Astrocyte (in vitro differentiated cells and primary cell): Measurements from ENCODE around the gene DIP2C. TPM values are rescaled to one million over a fixed set of nuclear protein-coding genes. Genes with fewer than 3 reads are reported as not detected.
A peak's percentile ranks its signal among the peaks of the same experiment; 100 is the strongest.

ENCODE experiments used
- DNase-seq: peaks from one replicate; pipeline ENCODE4 v3.0.0-alpha.2; 2010; ENCODE audit warnings: low read depth
- FAIRE-seq: peaks from 2 replicates; lab custom pipeline; 2011; peaks lifted over from hg19 to GRCh38; lab: Jason Lieb, UNC
- H2AFZ ChIP-seq: 2 replicates; pipeline ENCODE4 v1.6.0; 2012; ENCODE audit warnings: low read depth, low read length, inconsistent platforms
- H3K27ac ChIP-seq: 2 replicates; pipeline ENCODE4 v1.5.1; 2011; ENCODE audit warnings: low read depth, low read length, inconsistent platforms
- H3K27me3 ChIP-seq: 2 replicates; pipeline ENCODE4 v1.6.0; 2011; ENCODE audit warnings: low read length, inconsistent platforms; ENCODE audit not compliant: insufficient read depth
- H3K36me3 ChIP-seq: 2 replicates; pipeline ENCODE4 v1.5.1; 2011; ENCODE audit warnings: low read length, inconsistent platforms; ENCODE audit not compliant: insufficient read depth
- H3K4me1 ChIP-seq: 2 replicates; pipeline ENCODE4 v1.5.1; 2011; ENCODE audit warnings: low read length, inconsistent platforms; ENCODE audit not compliant: insufficient read depth
- H3K4me2 ChIP-seq: 2 replicates; pipeline ENCODE4 v1.6.0; 2012; ENCODE audit warnings: low read length, inconsistent platforms
- H3K4me3 ChIP-seq: 2 replicates; pipeline ENCODE4 v1.5.1; 2011; ENCODE audit warnings: low read depth, mild to moderate bottlenecking, low read length, inconsistent platforms; ENCODE audit not compliant: insufficient read depth
- H3K79me2 ChIP-seq: 2 replicates; pipeline ENCODE4 v1.6.0; 2012; ENCODE audit warnings: mild to moderate bottlenecking, low read length, inconsistent platforms; ENCODE audit not compliant: insufficient read depth
- H3K9ac ChIP-seq: 2 replicates; pipeline ENCODE4 v1.6.0; 2012; ENCODE audit warnings: mild to moderate bottlenecking, low read length, inconsistent platforms
- H3K9me3 ChIP-seq: 2 replicates; pipeline ENCODE4 v1.5.1; 2012; ENCODE audit warnings: low read depth, mild to moderate bottlenecking, low read length, inconsistent platforms; ENCODE audit not compliant: insufficient read depth
- H4K20me1 ChIP-seq: 2 replicates; pipeline ENCODE4 v1.6.0; 2012; ENCODE audit warnings: low read length, inconsistent platforms; ENCODE audit not compliant: insufficient read depth
- H3K27ac Mint-ChIP-seq: one replicate; pipeline ENCODE4 v1.8.0; 2021; ENCODE audit warnings: mild to moderate bottlenecking, mixed read lengths; ENCODE audit not compliant: unreplicated experiment
- H3K27me3 Mint-ChIP-seq: one replicate; pipeline ENCODE4 v1.8.0; 2021; ENCODE audit warnings: low read depth, mixed read lengths; ENCODE audit not compliant: unreplicated experiment
- H3K36me3 Mint-ChIP-seq: one replicate; pipeline ENCODE4 v1.8.0; 2021; ENCODE audit warnings: low read depth, mixed read lengths; ENCODE audit not compliant: unreplicated experiment
- H3K4me1 Mint-ChIP-seq: one replicate; pipeline ENCODE4 v1.8.0; 2021; ENCODE audit warnings: low read depth, mixed read lengths; ENCODE audit not compliant: unreplicated experiment
- H3K4me3 Mint-ChIP-seq: one replicate; pipeline ENCODE4 v1.8.0; 2021; ENCODE audit warnings: mild to moderate bottlenecking, moderate library complexity, mixed read lengths; ENCODE audit not compliant: unreplicated experiment
- H3K9me3 Mint-ChIP-seq: one replicate; pipeline ENCODE4 v1.8.0; 2021; ENCODE audit warnings: mild to moderate bottlenecking, mixed read lengths; ENCODE audit not compliant: unreplicated experiment
- EZH2 ChIP-seq: IDR thresholded peaks from 2 replicates; pipeline ENCODE4 v1.6.1; 2012; ENCODE audit warnings: mild to moderate bottlenecking, low read length, inconsistent platforms; ENCODE audit not compliant: insufficient read depth
- total RNA-seq: library from RNA; stranded (reverse); gene quantifications from 2 replicates; pipeline ENCODE4 v1.2.1, GENCODE V29; 2021
- TF ChIP-seq, protein P1 (sequence below): IDR thresholded peaks from 2 replicates; pipeline ENCODE4 v1.5.1; 2011; ENCODE audit warnings: low read depth, mild to moderate bottlenecking, inconsistent platforms, low read length, moderate library complexity; ENCODE audit not compliant: insufficient read depth

DIP2C gene
- total RNA-seq, 1 donor from 2014 or later = 27.3 TPM

DNA sequence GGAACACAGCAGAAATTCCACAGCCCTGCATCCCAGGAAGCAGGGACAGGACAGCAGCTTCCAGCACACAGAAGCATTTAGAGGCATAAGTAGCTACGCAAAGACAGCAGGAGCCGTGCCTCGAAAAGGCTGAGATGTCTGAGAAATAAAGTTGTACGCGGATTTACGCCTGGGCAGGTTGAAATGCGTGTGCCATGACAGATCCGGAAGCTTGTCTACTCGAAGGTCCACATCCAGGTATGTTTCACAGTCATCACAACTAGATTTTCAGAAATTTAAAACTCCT, 26.1 kb downstream of the DIP2C start:
- Histone ChIP-seq H3K4me3 (no peak overlapping the region), H3K27me3 (no peaks in the 10 kb centered on the region), H3K27ac (no peak overlapping the region), H3K36me3 (no peaks in the 10 kb centered on the region), H3K9me3 (no peaks in the 10 kb centered on the region), H4K20me1 (peaks cover 80% of the 10 kb centered on the region), H3K79me2 (peaks cover 97% of the 10 kb centered on the region), H3K9ac (no peak overlapping the region), H2AFZ (no peak overlapping the region), H3K4me2 (no peak overlapping the region), H3K4me1 (peaks cover 27% of the 10 kb centered on the region)
- FAIRE-seq (no peak), DNase-seq (no peak)
- Mint-ChIP-seq H3K36me3 (peaks cover 2% of the 10 kb centered on the region), H3K9me3 (no peaks in the 10 kb centered on the region), H3K4me3 (no peak overlapping the region), H3K27me3 (no peaks in the 10 kb centered on the region), H3K4me1 (peaks cover 46% of the 10 kb centered on the region), H3K27ac (no peak overlapping the region)
- no peak for TF ChIP-seq EZH2
- TF ChIP-seq, protein P1, sequence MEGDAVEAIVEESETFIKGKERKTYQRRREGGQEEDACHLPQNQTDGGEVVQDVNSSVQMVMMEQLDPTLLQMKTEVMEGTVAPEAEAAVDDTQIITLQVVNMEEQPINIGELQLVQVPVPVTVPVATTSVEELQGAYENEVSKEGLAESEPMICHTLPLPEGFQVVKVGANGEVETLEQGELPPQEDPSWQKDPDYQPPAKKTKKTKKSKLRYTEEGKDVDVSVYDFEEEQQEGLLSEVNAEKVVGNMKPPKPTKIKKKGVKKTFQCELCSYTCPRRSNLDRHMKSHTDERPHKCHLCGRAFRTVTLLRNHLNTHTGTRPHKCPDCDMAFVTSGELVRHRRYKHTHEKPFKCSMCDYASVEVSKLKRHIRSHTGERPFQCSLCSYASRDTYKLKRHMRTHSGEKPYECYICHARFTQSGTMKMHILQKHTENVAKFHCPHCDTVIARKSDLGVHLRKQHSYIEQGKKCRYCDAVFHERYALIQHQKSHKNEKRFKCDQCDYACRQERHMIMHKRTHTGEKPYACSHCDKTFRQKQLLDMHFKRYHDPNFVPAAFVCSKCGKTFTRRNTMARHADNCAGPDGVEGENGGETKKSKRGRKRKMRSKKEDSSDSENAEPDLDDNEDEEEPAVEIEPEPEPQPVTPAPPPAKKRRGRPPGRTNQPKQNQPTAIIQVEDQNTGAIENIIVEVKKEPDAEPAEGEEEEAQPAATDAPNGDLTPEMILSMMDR = no peak

GRCh38 chr10:662686-663465, 26.6 kb downstream of the DIP2C start:
- Histone ChIP-seq H3K4me2 (no peak overlapping the region), H3K27ac (no peak overlapping the region), H3K36me3 (no peaks in the 10 kb centered on the region), H3K79me2 (peaks cover 96% of the 10 kb centered on the region), H2AFZ (no peak overlapping the region), H3K9me3 (no peaks in the 10 kb centered on the region), H3K4me1 (peaks cover 27% of the 10 kb centered on the region), H3K4me3 (no peak overlapping the region), H3K27me3 (no peaks in the 10 kb centered on the region), H3K9ac (no peak overlapping the region), H4K20me1 (peaks cover 79% of the 10 kb centered on the region)
- H3K27me3 Mint-ChIP-seq = no peaks in the 10 kb centered on the region
- H3K4me1 Mint-ChIP-seq = peaks cover 48% of the 10 kb centered on the region
- FAIRE-seq = no peak
- H3K36me3 Mint-ChIP-seq = peaks cover 2% of the 10 kb centered on the region
- H3K27ac Mint-ChIP-seq = peak overlapping the region; percentile 54
- H3K9me3 Mint-ChIP-seq = no peaks in the 10 kb centered on the region
- no peak for TF ChIP-seq EZH2
- TF ChIP-seq, protein P1 = no peak
- DNase-seq = no peak
- H3K4me3 Mint-ChIP-seq = no peak overlapping the region

DNA sequence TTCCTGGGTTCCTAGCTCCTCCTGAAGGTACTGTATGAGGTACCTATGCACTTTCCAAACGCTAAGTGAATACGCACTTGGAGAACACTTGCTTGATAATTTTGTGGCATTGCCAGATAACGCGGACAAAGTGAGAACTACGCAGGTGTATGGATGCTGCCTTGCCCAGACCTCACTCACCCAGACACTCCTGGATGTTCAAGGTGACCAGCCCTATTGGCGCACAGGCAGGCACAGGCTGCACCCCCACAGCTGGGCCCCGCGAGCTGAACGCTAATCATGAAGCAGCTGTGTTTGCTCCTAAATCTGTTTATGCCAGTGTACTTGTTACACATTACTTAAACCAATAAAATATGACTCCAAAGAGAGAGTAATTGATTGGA, 27.3 kb downstream of the DIP2C start:
- peaks cover 2% of the 10 kb centered on the region for H3K36me3 Mint-ChIP-seq
- H4K20me1 ChIP-seq = peaks cover 73% of the 10 kb centered on the region
- no peak overlapping the region for H2AFZ ChIP-seq
- no peak overlapping the region for H3K27ac Mint-ChIP-seq
- no peak overlapping the region for H3K9ac ChIP-seq
- H3K9me3 ChIP-seq = no peaks in the 10 kb centered on the region
- TF ChIP-seq, protein P1 = no peak
- TF ChIP-seq EZH2 = no peak
- H3K27me3 ChIP-seq = no peaks in the 10 kb centered on the region
- H3K36me3 ChIP-seq = no peaks in the 10 kb centered on the region
- no peaks in the 10 kb centered on the region for H3K9me3 Mint-ChIP-seq
- peaks cover 27% of the 10 kb centered on the region for H3K4me1 ChIP-seq
- H3K27me3 Mint-ChIP-seq = no peaks in the 10 kb centered on the region
- no peak for FAIRE-seq
- no peak overlapping the region for H3K4me3 ChIP-seq
- peaks cover 48% of the 10 kb centered on the region for H3K4me1 Mint-ChIP-seq
- no peak overlapping the region for H3K27ac ChIP-seq
- no peak for DNase-seq
- H3K4me2 ChIP-seq = no peak overlapping the region
- H3K4me3 Mint-ChIP-seq = no peak overlapping the region
- peaks cover 91% of the 10 kb centered on the region for H3K79me2 ChIP-seq
